Cardiac ventricle fibroblast (primary cell): ENCODE measurements around the gene PNMA6E. TPM values are rescaled to one million over a fixed set of nuclear protein-coding genes. Genes with fewer than 3 reads are reported as not detected.

Experiments
- total RNA-seq: library from RNA; depleted of rRNA; stranded (reverse); fragments of >200 nt; gene quantifications from 2 replicates; pipeline ENCODE4 v1.2.3, GENCODE V29; 2015

Gene PNMA6E
- not detected in 2 replicates for total RNA-seq

GRCh38 chrX:153401133-153401764 lies at the start of gene PNMA6E:
PNMA6E (minus strand) TSS chrX:153401350; CDS start chrX:153398849, 2,501 bp downstream.

GRCh38 chrX:153445856-153446635 lies 44.9 kb upstream of the PNMA6E start, which contains the start of gene TREX2:
TREX2 (minus strand) TSS chrX:153446056; CDS start chrX:153445430, 626 bp downstream.

GRCh38 chrX:153411255-153411987 lies 10.3 kb upstream of the PNMA6E start, which contains the start of gene ZFP92:
ZFP92 (plus strand) TSS chrX:153411472; CDS start chrX:153418323, 6,851 bp downstream.

Other genes starting within 250 kb of the PNMA6E start
- gene MAGEA1, start 222.1 kb downstream of the PNMA6E start, total RNA-seq, result not detected in 2 replicates
- gene PNMA6F, start 79.6 kb downstream of the PNMA6E start, total RNA-seq, result not detected in 2 replicates
- gene ZNF275, start 67.2 kb downstream of the PNMA6E start, total RNA-seq, result 10.2 and 13.5 TPM in 2 replicates
- gene ZFP92, start 10.1 kb upstream of the PNMA6E start, total RNA-seq, result 0.06 TPM in 1 of 2 replicates, not detected in the other
- 1.1 and 5.5 TPM in 2 replicates for gene TREX2, start 44.7 kb upstream of the PNMA6E start, total RNA-seq
- 15.6 and 16.8 TPM in 2 replicates for gene HAUS7, start 69.2 kb upstream of the PNMA6E start, total RNA-seq
- gene BGN, start 93.6 kb upstream of the PNMA6E start, total RNA-seq, result 318 and 356 TPM in 2 replicates
- not detected in 2 replicates for gene ATP2B3, start 116.3 kb upstream of the PNMA6E start, total RNA-seq
- 14.9 and 22.7 TPM in 2 replicates for gene CCNQ, start 197.8 kb upstream of the PNMA6E start, total RNA-seq
- 0.12 TPM in 1 of 2 replicates, not detected in the other for gene DUSP9, start 245.9 kb upstream of the PNMA6E start, total RNA-seq